Thymus (tissue), 11 donors: ENCODE data around the gene EDC4. TPM values are rescaled to one million over a fixed set of nuclear protein-coding genes. Genes with fewer than 3 reads are reported as not detected.

Source experiments
- DNase-seq, 9 donors: peaks; one replicate each; pipeline ENCODE4 v3.0.0-alpha.2; 2013; ENCODE audit warnings: low spot score in 9 of 9, low read depth in 6 of 9, missing footprints in 1 of 9
- H3K27ac ChIP-seq, 2 donors: one replicate each; pipeline ENCODE4 v1.5.1; 2013; ENCODE audit warnings: control low read depth in 1 of 2, low read depth in 1 of 2, low read length in 1 of 2, mild to moderate bottlenecking in 1 of 2, moderate library complexity in 1 of 2
- H3K27me3 ChIP-seq, 2 donors: one replicate each; pipeline ENCODE4 v1.5.1; 2013; ENCODE audit warnings: low read length in 1 of 2; ENCODE audit not compliant: control insufficient read depth in 2 of 2, insufficient read depth in 1 of 2
- H3K36me3 ChIP-seq, 2 donors: one replicate each; pipeline ENCODE4 v1.5.1; 2013; ENCODE audit warnings: low read length in 1 of 2, mild to moderate bottlenecking in 1 of 2, moderate library complexity in 1 of 2; ENCODE audit not compliant: control insufficient read depth in 2 of 2, insufficient read depth in 2 of 2
- H3K4me1 ChIP-seq, 2 donors: one replicate each; pipeline ENCODE4 v1.5.1; 2013; ENCODE audit warnings: low read length in 2 of 2; ENCODE audit not compliant: control insufficient read depth in 2 of 2, insufficient read depth in 2 of 2
- H3K4me3 ChIP-seq, 2 donors: one replicate each; pipeline ENCODE4 v1.5.1; 2013; ENCODE audit warnings: low read length in 2 of 2, control low read depth in 1 of 2, mild to moderate bottlenecking in 1 of 2
- H3K9me3 ChIP-seq, 2 donors: one replicate each; pipeline ENCODE4 v1.5.1; 2013; ENCODE audit warnings: low read length in 1 of 2, mild to moderate bottlenecking in 1 of 2; ENCODE audit not compliant: control insufficient read depth in 2 of 2, insufficient read depth in 1 of 2
- WGBS: extraction: QIAGEN DNeasy Blood & Tissue Kit; methylation state at CpG from one replicate; pipeline ENCODE4 v1.1.7; 2013; 5-methylcytosine and 5-hydroxymethylcytosine counted together
- polyA plus RNA-seq: library from polyadenylated mRNA; stranded (reverse); fragments of 200-250 nt; gene quantifications from one replicate; pipeline ENCODE4 v1.2.3, GENCODE V29; 2013
- total RNA-seq: library from RNA; stranded (reverse); fragments of 120-200 nt; gene quantifications from one replicate; pipeline ENCODE4 v1.2.4, GENCODE V29; 2013
- donor health status: healthy.

EDC4 gene
- total and polyA plus RNA-seq, 2 donors: 39.7 to 45.0 TPM

DNA sequence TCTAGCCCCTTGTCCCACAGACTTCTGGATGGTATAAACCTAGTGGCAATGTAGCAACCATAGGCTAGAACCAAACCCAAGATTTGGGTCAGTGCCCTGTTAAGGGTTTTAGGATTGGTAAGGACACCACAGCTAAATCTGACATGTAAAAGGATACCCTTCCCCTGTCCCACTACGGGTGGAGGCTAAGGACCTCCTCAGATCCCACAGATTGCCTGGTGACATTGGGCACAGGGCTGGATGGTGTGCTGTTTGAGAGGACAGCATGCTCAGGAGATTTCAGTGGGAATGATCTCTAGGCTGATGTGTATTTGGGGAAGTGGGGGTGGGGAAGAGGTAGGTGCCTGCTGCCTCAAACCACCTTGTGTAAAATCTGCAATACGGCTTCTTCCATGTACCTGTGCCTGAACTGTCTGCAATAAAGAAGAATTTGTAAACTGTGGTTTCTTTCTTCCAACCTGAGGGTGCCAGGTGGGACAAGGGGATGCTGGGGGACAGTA, 671 bp upstream of the EDC4 start:
- H3K27ac ChIP-seq: peak overlapping the region; percentile 59 to 83
- H3K4me3 ChIP-seq: peak overlapping the region; percentile 86 to 89
- peak in 1 of 9 donors; percentile 9 for DNase-seq
- 69% methylated on average over 2 of the region's 2 CpGs for WGBS
- no peaks in the 10 kb centered on the region for H3K27me3 ChIP-seq
- H3K4me1 ChIP-seq: peaks cover 13 to 22% of the 10 kb centered on the region in 2 donors
- peaks cover 44 to 67% of the 10 kb centered on the region in 2 donors for H3K36me3 ChIP-seq
- H3K9me3 ChIP-seq: no peaks in the 10 kb centered on the region

DNA sequence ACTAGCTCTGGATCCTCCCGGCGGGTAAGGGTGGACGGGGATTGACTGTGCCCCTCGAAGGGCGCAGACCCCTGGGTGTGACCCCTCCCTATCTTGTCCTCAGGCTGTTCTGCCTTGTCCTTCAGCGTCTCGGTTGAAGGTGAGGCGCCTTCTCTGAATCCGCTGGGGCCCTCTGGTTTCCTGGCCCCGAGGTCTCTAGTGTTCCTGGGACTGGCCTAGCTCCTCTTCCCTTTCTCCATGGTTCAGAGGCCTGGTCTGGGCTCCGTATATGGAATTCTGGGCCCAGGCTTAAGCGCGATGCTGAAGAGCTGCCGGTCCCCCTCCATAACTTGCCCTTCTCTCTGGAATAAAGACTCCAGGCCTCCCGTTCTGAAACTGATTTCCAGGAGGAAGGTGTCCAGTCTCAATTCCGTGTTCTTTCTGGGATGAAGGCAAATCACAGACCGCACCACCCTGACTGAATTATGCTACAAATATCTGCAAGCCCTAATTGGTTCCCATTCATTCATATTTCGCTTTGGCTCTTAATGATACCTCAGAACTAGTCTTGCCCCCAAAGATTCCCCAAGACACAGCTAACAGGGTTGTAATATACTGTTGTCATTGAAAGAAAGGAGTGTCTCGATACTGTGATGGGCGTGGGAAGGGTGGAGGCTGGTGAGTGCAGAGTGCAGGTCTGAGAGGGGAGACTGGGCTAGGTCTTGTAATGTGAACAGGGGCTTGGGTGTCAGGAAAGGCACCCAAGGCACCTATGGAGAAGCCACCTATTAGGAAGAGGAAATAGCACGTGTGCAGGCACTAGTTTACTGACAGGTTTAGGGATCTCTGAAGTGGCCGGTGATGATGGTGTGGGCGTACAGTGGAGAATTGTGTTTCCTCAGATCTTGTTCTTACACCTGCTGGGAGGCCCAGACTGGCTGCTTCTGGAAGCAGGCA, 851 bp downstream of the EDC4 start:
- H3K36me3 ChIP-seq: peaks cover 49 to 67% of the 10 kb centered on the region in 2 donors
- H3K4me3 ChIP-seq: peak overlapping the region; percentile 86 to 89
- H3K27ac ChIP-seq: peak overlapping the region; percentile 10 to 76
- 16% methylated on average over 23 of the region's 23 CpGs for WGBS
- H3K27me3 ChIP-seq: no peaks in the 10 kb centered on the region
- H3K9me3 ChIP-seq: peaks cover 0 to 4% of the 10 kb centered on the region in 2 donors
- DNase-seq: no peak
- H3K4me1 ChIP-seq: peaks cover 13 to 22% of the 10 kb centered on the region in 2 donors

DNA sequence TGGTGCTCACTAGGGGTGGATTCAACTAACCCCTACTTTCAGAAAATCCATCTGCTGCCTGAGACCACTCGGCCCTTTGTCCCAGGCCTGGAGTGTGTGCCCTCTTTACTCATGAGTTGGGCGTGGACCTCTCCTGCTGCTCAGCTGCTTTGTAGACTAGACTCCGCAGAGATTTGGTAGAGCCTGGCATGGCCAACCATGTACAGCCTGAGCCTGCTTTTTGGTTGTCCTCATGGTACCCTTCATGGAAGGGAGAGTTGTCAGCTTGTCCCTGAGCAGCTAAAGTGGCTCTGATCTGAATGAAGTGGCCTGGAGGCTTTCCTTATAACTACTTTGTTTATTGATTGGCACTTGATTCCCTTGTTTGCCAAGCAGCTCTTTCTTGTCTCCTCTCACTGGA, 1.5 kb downstream of the EDC4 start:
- Histone ChIP-seq H3K36me3 (peaks cover 49 to 68% of the 10 kb centered on the region in 2 donors), H3K27me3 (no peaks in the 10 kb centered on the region), H3K4me1 (peaks cover 13 to 22% of the 10 kb centered on the region in 2 donors), H3K9me3 (peaks cover 0 to 5% of the 10 kb centered on the region in 2 donors), H3K27ac (no peak overlapping the region), H3K4me3 (peak overlapping the region in 1 of 2 donors; percentile 89)
- 93% methylated on average over 3 of the region's 3 CpGs for WGBS
- DNase-seq: no peak

DNA sequence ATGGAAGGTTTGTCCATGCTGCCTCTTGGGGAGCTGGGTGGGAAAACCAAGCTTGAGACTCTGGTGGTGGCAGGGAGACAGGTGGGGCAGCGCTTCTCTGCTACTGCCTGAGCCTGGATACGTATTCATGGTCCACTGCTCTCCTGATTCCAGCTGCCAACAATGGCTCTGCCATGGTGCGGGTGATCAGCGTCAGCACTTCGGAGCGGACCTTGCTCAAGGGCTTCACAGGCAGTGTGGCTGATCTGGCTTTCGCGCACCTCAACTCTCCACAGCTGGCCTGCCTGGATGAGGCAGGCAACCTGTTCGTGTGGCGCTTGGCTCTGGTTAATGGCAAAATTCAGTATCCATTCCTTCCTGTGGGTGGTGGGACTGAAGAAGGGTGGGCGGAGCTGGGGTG, 4.2 kb downstream of the EDC4 start:
- peaks cover 0 to 9% of the 10 kb centered on the region in 2 donors for H3K9me3 ChIP-seq
- 98% methylated on average over 11 of the region's 11 CpGs for WGBS
- peaks cover 13 to 21% of the 10 kb centered on the region in 2 donors for H3K4me1 ChIP-seq
- no peak overlapping the region for H3K4me3 ChIP-seq
- no peak for DNase-seq
- no peak overlapping the region for H3K27ac ChIP-seq
- no peaks in the 10 kb centered on the region for H3K27me3 ChIP-seq
- peaks cover 64 to 75% of the 10 kb centered on the region in 2 donors for H3K36me3 ChIP-seq

DNA sequence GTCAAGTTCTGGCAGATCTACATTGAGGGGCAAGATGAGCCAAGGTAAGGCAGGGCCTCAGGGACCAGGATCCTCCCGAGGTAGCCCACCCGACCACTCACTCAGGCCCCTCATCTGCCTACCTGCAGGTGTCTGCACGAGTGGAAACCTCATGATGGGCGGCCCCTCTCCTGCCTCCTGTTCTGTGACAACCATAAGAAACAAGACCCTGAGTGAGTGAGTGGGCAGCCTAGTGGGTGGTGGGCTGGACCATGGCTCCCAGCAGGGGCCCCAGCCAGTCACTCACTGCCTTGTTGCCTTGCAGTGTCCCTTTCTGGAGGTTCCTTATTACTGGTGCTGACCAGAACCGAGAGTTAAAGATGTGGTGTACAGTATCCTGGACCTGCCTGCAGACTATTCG, 5.4 kb downstream of the EDC4 start:
- H3K4me1 ChIP-seq: peaks cover 9 to 14% of the 10 kb centered on the region in 2 donors
- H3K36me3 ChIP-seq: peaks cover 76 to 85% of the 10 kb centered on the region in 2 donors
- WGBS: 98% methylated on average over 6 of the region's 6 CpGs
- no peaks in the 10 kb centered on the region for H3K27me3 ChIP-seq
- no peak for DNase-seq
- H3K4me3 ChIP-seq: no peak overlapping the region
- peaks cover 0 to 9% of the 10 kb centered on the region in 2 donors for H3K9me3 ChIP-seq
- H3K27ac ChIP-seq: no peak overlapping the region

DNA sequence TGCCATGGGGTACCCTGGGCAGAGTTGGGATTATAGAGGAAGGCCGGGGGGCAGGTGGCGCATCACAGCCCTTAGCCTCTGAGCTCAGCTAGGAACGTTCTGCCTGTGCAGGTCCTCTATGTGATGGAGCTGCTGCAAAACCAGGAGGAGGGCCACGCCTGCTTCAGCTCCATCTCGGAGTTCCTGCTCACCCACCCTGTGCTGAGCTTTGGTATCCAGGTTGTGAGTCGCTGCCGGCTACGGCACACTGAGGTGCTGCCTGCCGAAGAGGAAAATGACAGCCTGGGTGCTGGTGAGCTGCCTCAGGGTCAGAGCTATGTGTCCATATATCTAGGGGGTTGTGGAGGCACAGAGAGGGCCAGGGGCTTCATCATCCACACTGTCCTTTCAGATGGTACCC, 6.0 kb downstream of the EDC4 start:
- no peak for DNase-seq
- peaks cover 0 to 9% of the 10 kb centered on the region in 2 donors for H3K9me3 ChIP-seq
- H3K27me3 ChIP-seq: no peaks in the 10 kb centered on the region
- no peak overlapping the region for H3K27ac ChIP-seq
- H3K4me3 ChIP-seq: no peak overlapping the region
- peaks cover 82 to 91% of the 10 kb centered on the region in 2 donors for H3K36me3 ChIP-seq
- peaks cover 7 to 9% of the 10 kb centered on the region in 2 donors for H3K4me1 ChIP-seq
- WGBS: 98% methylated on average over 9 of the region's 9 CpGs

DNA sequence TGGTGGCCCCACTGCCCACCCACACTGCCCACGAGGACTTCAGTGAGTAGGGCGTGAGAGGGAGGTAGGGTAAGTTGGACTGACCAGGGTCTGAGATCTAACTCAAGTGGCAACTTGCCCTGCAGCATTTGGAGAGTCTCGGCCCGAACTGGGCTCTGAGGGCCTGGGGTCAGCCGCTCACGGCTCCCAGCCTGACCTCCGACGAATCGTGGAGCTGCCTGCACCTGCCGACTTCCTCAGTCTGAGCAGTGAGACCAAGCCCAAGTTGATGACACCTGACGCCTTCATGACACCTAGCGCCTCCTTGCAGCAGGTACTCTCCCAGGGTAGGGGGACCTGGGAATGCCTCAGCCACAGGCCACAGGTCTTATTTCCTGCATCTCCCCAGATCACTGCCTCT, 6.6 kb downstream of the EDC4 start:
- DNase-seq: no peak

DNA sequence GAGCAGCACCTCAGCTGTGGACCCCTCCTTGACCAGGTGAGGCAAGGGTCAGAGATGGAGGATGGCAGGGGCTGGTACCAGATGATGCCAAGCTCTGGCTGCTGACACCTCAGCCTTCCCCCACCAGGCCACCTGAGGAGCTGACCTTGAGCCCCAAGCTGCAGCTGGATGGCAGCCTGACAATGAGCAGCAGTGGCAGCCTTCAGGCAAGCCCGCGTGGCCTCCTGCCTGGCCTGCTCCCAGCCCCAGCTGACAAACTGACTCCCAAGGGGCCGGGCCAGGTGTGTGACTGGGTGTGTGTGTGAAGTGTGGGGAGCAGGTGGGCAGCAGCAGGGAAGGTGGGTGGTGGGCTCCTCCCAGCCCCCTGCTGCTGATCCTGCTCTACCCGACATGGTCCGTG, 7.1 kb downstream of the EDC4 start:
- no peak overlapping the region for H3K4me3 ChIP-seq
- no peaks in the 10 kb centered on the region for H3K27me3 ChIP-seq
- H3K4me1 ChIP-seq: no peaks in the 10 kb centered on the region
- H3K36me3 ChIP-seq: peaks cover 93 to 95% of the 10 kb centered on the region in 2 donors
- H3K9me3 ChIP-seq: peaks cover 0 to 9% of the 10 kb centered on the region in 2 donors
- DNase-seq: no peak
- H3K27ac ChIP-seq: no peak overlapping the region
- 97% methylated on average over 5 of the region's 5 CpGs for WGBS

More for the DNA sequence above, 6.6 kb downstream of the EDC4 start:
- Histone ChIP-seq H3K9me3 (peaks cover 0 to 9% of the 10 kb centered on the region in 2 donors), H3K27me3 (no peaks in the 10 kb centered on the region), H3K4me3 (no peak overlapping the region), H3K36me3 (peaks cover 88 to 94% of the 10 kb centered on the region in 2 donors), H3K4me1 (peaks cover 2 to 3% of the 10 kb centered on the region in 2 donors), H3K27ac (no peak overlapping the region)
- 99% methylated on average over 12 of the region's 12 CpGs for WGBS

DNA sequence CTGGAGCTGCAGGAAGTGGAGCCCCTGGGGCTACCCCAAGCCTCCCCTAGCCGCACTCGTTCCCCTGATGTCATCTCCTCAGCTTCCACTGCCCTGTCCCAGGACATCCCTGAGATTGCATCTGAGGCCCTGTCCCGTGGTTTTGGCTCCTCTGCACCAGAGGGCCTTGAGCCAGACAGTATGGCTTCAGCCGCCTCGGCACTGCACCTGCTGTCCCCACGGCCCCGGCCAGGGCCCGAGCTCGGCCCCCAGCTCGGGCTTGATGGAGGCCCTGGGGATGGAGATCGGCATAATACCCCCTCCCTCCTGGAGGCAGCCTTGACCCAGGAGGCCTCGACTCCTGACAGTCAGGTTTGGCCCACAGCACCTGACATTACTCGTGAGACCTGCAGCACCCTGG, 7.7 kb downstream of the EDC4 start:
- no peaks in the 10 kb centered on the region for H3K27me3 ChIP-seq
- 98% methylated on average over 13 of the region's 13 CpGs for WGBS
- no peak for DNase-seq
- peaks cover 0 to 9% of the 10 kb centered on the region in 2 donors for H3K9me3 ChIP-seq
- H3K4me1 ChIP-seq: no peaks in the 10 kb centered on the region
- no peak overlapping the region for H3K4me3 ChIP-seq
- H3K27ac ChIP-seq: no peak overlapping the region
- H3K36me3 ChIP-seq: peaks cover 97 to 99% of the 10 kb centered on the region in 2 donors
